A549 (cell line): ENCODE results near the gene OTUD7B.

ENCODE experiments used
- CEBPB ChIP-seq, 2 experiments: fragments of >200 bp in 1 of 2; sonication (Bioruptor Twin) in 1 of 2; formaldehyde crosslinking in 1 of 2; IDR thresholded peaks; 2 replicates each; pipeline ENCODE4 v1.6.1; 2012 to 2016
- MYC ChIP-seq: IDR thresholded peaks from 2 replicates; pipeline ENCODE4 v1.6.1; 2012; ENCODE audit warnings: mild to moderate bottlenecking, inconsistent platforms, low read length, improper control_type of control experiment, borderline replicate concordance
- POLR2A ChIP-seq: IDR thresholded peaks from 2 replicates; pipeline ENCODE4 v1.6.1; 2012; ENCODE audit warnings: mild to moderate bottlenecking, low read length
- TF ChIP-seq, protein P1 (sequence below): fragments of >200 bp; sonication (Bioruptor Twin); formaldehyde crosslinking; IDR thresholded peaks from 3 replicates; pipeline ENCODE4 v1.5.1; 2016

DNA sequence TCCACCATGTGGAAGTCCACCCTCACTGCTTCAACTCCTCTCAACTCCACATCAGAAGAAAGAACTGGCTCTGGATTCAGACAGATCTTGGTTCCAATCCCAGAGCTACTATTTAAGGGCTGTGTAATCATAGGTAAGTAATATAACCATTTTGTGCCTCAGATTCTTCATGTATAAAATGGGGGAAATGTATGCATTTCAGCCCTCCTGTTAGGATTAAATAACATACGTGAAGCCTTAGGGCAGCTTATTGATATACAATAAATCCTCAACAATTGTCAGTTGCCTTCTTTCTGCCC is 23.3 kb downstream of the OTUD7B start:
- TF ChIP-seq POLR2A (no peak), MYC (no peak), CEBPB (IDR thresholded peaks at IDR 0.05) (no peak)
- TF ChIP-seq, protein P1, sequence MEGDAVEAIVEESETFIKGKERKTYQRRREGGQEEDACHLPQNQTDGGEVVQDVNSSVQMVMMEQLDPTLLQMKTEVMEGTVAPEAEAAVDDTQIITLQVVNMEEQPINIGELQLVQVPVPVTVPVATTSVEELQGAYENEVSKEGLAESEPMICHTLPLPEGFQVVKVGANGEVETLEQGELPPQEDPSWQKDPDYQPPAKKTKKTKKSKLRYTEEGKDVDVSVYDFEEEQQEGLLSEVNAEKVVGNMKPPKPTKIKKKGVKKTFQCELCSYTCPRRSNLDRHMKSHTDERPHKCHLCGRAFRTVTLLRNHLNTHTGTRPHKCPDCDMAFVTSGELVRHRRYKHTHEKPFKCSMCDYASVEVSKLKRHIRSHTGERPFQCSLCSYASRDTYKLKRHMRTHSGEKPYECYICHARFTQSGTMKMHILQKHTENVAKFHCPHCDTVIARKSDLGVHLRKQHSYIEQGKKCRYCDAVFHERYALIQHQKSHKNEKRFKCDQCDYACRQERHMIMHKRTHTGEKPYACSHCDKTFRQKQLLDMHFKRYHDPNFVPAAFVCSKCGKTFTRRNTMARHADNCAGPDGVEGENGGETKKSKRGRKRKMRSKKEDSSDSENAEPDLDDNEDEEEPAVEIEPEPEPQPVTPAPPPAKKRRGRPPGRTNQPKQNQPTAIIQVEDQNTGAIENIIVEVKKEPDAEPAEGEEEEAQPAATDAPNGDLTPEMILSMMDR: no peak
